Measurements from ENCODE around the gene TTBK2. TPM values are rescaled to one million over a fixed set of nuclear protein-coding genes. Genes with fewer than 3 reads are reported as not detected.
"Not testable (repeated sequence)": the region's sequence is repeated elsewhere in the genome, so short reads cannot be mapped to it uniquely, and the experiment has no call there.

TTBK2 gene
- total RNA-seq, 1 donor from 2014 or later = 18.6 TPM

DNA sequence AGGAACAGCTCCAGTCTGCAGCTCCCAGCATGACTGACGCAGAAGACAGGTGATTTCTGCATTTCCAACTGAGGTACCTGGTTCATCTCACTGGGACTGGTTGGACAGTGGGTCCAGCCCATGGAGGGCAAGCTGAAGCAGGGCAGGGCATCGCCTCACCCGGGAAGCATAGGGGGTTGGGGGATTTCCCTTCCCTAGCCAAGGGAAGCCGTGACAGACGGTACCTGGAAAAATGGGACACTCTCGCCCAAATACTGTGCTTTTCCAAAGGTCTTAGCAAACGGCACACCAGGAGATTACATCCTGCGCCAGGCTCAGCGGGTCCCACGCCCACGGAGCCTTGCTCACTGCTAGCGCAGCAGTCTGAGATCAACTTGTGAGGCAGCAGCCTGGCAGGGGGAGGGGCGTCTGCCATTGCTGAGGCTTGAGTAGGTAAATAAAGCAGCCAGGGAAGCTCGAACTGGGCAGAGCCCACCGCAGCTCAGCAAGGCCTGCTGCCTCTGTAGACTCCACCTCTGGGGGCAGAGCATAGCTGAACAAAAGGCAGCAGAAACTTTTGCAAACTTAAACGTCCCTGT lies 156.3 kb downstream of the TTBK2 start:
- not testable (repeated sequence) for DNase-seq (ENCODE audit: low spot score)

GRCh38 chr15:42761813-42762212 lies 158.8 kb downstream of the TTBK2 start:
- not testable (repeated sequence) for DNase-seq (ENCODE audit: low spot score)

DNA sequence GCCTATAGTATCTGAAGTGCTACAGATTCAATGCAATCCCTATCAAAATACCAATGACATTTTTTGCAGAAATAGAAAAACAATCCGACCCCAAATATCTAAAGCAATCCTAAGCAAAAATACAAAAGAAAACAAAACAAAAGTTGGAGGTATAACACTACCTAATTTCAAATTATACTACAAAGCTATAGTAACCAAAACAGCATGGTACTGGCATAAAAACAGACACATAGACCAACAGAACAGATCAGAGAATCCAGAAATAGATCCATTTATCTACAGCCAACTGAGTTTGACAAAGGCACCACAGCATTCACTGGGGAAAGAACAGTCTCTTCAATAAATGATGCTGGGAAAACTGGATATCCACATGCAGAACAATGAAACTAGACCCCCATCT lies 159.8 kb downstream of the TTBK2 start:
- DNase-seq (ENCODE audit: low spot score) = no peak

DNA sequence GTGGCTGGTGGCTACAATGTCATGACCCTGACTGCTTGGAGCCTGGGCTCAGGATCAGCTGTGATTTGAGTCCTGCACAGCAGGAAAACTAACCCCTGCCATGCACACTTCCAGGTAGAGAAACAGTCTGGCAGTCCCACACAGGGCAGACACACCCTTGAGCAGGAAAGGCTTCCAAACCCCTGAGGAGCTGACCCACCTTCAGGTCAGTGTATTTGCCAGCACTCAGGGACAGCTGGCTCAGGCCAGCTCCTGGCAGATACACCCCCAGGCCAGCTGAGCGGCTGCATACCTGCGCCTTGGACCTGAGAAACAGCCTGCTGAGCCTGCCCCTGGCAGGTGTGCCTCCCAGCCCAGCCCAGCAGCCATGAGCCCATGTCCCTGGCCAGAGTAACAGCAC lies 161.5 kb downstream of the TTBK2 start:
- DNase-seq (ENCODE audit: low spot score) = no peak

- no peak for DNase-seq (ENCODE audit: low spot score)
These were observed 170.3 kb downstream of the TTBK2 start for GRCh38 chr15:42750306-42750705.

- no peak for DNase-seq (ENCODE audit: low spot score)
These were observed 171.3 kb downstream of the TTBK2 start for GRCh38 chr15:42749266-42749665.

- DNase-seq (ENCODE audit: low spot score) = no peak
These were observed 176.4 kb downstream of the TTBK2 start for GRCh38 chr15:42744195-42744594.

- DNase-seq (ENCODE audit: low spot score) = no peak
These were observed 178.4 kb downstream of the TTBK2 start for GRCh38 chr15:42742149-42742548.

DNA sequence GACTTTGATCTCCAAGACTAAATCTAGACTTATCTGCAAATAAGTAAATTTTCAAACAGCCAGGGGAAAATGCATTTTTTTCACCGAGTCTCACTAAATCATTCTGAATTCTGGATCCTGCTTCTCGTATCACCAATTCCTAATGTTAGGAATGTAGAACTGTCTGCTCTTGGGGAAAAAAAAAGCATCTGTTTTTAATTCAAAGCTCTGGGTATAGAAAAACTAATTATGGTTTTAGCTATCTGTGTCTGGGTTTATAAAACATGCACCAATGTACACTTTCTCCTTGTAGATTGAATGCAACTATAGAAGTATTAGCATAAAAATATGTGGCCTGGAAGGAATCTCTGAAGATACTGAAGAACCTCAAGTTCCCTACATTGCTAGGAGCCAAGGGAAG lies 178.9 kb downstream of the TTBK2 start:
- DNase-seq (ENCODE audit: low spot score) = no peak

- no peak for DNase-seq (ENCODE audit: low spot score)
These were observed 182.8 kb downstream of the TTBK2 start for GRCh38 chr15:42737529-42738328.

GRCh38 chr15:42736793-42737528 lies 183.6 kb downstream of the TTBK2 start, which contains the start of gene CDAN1:
TSS of gene CDAN1 (minus strand) at chr15:42737128. CDS start at chr15:42737102, 26 bp downstream.
- DNase-seq (ENCODE audit: low spot score) = peak; percentile 92

- DNase-seq (ENCODE audit: low spot score) = no peak
These were observed 184.3 kb downstream of the TTBK2 start for GRCh38 chr15:42736178-42736792.

GRCh38 chr15:42735382-42736165 lies 185.0 kb downstream of the TTBK2 start:
- no peak for DNase-seq (ENCODE audit: low spot score)

DNA sequence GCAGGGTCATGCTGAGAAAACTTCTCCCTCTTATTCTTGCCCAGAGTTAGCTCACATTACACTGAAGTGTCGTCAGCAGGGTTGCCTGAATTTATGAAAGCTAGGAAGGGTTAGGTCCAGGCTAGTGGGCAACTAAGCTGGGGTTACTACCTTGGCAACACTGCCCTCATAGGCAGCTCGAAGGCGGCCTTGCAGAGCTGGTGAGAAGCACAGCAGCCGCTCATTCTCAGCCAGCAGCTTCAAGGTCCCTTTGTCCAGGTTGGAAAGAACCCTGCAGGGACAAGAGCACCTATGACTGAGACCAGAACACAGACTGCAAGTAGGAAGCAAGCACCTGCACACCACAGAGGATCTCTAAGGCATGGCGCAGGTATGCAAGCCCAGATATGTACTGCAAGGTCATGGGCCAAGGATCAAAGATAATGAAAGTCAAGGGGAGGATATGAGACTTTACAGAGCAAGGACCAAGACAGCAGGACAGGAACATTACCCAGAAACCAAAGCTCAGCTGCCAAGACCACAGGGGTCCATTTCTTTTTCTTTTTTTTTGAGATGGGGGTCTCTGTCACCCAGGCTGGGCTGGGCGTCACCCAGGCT lies 186.4 kb downstream of the TTBK2 start:
- no peak for DNase-seq (ENCODE audit: low spot score)

DNA sequence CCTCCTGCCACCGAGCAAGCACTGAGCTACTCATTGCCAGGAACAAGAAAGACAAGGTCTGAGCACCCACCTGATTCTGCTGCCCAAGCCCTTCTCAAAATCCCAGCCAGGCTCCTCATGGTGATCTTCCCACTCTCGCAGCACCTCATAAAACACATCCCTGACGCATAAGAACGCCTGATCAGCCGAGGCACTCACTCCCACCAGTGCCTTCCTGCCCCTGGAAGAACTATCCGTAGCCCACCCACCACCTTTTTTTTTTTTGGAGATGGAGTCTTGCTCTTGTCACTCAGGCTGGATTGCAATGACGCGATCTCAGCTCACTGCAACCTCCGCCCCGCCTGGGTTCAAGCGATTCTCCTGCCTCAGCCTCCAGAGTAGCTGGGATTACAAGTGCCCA lies 187.6 kb downstream of the TTBK2 start:
- no peak for DNase-seq (ENCODE audit: low spot score)

- DNase-seq (ENCODE audit: low spot score) = no peak
These were observed 188.3 kb downstream of the TTBK2 start for GRCh38 chr15:42732095-42732827.

DNA sequence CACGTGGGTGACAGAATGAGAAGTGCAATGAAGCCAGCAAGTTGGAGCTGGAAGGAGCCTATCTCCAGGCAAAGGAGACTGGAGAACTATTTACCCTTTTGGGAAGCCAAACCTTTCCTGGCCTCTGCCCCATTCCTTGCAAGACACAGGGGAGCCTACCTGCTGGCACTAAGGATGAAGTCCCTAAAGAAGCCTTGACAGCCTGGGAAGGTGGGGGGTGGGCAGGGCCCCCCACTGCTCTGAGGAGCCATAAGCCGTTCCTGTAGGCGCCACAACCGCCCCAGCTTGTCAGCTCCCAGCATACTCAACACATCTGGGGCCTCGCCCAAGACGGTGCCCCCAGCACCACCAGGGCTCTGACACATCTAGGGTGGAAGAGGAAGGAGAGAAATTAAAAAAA lies 189.1 kb downstream of the TTBK2 start:
- DNase-seq (ENCODE audit: low spot score) = no peak

DNA sequence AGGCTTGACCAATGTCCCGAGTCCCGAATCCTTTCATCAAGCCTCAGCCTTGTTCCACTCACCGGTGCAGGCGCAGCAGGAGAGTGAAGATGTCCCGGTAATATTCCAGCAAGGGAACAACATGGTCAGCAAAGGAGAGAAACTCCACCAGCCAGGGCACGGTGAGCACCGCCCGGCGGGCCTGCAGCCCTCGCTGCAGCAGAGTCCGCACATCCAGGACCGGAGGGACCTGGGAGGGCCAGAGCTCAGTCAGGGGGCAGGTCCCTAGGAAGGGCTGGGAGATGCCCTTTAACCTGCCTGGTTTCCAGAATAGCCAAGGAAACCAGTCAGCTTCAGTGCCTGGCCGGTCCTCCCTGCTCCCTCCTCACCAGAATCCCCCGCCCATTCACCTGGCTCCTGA lies 190.0 kb downstream of the TTBK2 start:
- DNase-seq (ENCODE audit: low spot score) = no peak

- DNase-seq (ENCODE audit: low spot score) = no peak
These were observed 190.4 kb downstream of the TTBK2 start for GRCh38 chr15:42730135-42730534.

DNA sequence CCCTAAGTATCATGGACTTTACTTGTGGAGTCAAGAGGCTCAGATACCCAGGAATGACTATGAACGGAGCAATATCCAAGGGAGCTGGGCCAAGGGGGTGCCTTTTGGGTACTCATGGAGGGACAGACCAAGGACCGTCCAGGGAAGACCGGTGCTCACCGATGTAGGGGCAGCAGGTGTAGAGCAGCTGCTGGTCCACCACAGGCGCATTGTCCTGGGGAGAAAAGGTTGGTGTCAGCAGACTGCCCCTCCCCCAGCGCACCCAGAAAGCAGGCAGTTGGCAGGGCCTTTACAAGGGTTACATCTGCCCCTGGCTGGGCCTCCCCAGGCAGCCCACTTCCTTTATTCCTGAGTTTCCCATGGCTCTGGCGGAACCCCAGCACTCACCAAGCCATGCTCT lies 191.2 kb downstream of the TTBK2 start:
- DNase-seq (ENCODE audit: low spot score) = no peak

Data from mucosa of gallbladder (tissue), 1 donor.